SKM-1 (cell line): ENCODE data around the gene MS4A12.
"Not testable (repeated sequence)": the region's sequence is repeated elsewhere in the genome, so short reads cannot be mapped to it uniquely, and the experiment has no call there.

Source experiments
- DNase-seq: peaks from one replicate; lab custom pipeline; 2025; ENCODE audit not compliant: unreplicated experiment; lab: John Stamatoyannopoulos, UW

The MS4A12 gene, protein sequence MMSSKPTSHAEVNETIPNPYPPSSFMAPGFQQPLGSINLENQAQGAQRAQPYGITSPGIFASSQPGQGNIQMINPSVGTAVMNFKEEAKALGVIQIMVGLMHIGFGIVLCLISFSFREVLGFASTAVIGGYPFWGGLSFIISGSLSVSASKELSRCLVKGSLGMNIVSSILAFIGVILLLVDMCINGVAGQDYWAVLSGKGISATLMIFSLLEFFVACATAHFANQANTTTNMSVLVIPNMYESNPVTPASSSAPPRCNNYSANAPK

GRCh38 chr11:60492488-60493009 lies at the start of gene MS4A12:
TSS of gene MS4A12 (plus strand) at chr11:60492778. CDS start at chr11:60497319, 4,541 bp downstream.
- no peak for DNase-seq

- DNase-seq = no peak
Measured at GRCh38 chr11:60447070-60447469, 45.5 kb upstream of the MS4A12 start.

GRCh38 chr11:60447846-60448245 lies 44.7 kb upstream of the MS4A12 start:
- no peak for DNase-seq

DNA sequence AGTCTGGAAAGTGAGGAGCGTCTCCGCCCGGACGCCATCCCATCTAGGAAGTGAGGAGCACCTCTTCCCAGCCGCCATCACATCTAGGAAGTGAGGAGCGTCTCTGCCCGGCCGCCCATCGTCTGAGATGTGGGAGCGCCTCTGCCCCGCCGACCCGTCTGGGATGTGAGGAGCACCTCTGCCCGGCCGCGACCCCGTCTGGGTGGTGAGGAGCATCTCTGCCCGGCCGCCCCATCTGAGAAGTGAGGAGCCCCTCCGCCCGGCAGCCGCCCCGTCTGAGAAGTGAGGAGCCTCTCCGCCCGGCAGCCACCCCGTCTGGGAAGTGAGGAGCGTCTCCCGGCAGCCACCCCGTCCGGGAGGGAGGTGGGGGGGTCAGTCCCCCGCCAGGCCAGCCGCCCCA lies 41.4 kb upstream of the MS4A12 start:
- not testable (repeated sequence) for DNase-seq

DNA sequence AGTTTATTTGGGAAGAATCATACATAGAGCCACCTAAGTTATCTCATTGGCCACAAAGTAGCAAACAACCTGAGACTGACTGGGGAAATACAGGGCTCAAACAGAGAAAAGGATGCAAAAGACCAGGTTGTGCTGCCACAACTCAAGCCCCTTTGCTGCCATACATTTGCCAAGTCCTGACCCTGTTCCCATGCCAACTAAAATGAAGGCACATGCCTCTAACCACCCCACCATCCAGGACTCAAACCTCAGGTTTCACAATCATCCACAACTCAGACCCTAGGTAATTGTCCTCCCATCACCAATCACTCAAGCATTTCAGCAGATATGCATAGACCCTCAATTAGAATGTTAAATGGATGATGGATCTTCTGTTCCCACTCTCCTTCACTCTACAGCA lies 38.4 kb upstream of the MS4A12 start:
- DNase-seq = no peak

DNA sequence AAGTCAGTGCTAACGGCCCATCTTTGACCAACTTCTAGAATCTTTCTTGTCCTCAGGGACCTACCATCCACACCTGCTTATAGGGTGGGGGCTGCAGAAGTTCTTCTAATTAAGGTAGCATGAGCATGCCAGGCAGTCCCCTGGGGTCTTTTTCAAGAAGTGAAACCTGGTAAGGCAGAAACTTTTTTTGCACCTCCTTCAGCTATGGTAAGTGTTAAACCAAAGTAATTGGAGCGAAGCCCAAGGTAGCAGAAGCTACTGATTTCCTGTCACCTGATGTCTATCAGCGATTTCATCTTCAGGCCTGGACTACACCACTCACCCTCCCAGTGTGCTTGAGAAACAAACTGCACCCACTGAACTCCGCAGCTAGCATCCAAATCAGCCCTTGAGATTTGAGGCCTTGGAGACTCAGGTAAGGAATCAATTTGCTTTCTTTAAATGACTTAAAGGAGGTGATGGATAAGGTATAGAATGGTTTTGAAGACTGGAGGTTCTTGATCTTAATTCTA lies 37.0 kb upstream of the MS4A12 start, which contains the start of gene MS4A1:
MS4A1 (plus strand) TSS at position 317 of the 512 bp plus-strand sequence. CDS start 6,528 bp downstream, outside the sequence.
- no peak for DNase-seq

DNA sequence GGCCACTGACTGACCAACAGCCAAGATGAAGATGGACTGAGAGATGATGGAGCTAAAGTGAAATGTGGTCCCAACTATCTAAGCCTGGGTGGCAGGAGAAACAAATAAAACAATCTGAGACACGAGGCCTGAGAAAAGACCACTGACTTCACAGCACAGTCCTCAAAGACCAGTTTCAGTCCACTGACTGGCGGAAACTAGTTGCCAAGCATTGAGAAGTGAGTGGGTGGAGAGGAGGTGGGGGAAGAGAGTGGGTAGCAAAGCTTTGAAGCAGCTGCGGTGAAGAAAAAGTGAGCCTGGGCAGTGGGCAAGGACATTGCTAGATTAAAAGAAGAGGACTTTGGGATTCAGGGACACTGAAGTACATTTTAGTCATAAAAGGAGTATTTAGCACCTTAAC lies 35.0 kb upstream of the MS4A12 start:
- DNase-seq = no peak

DNA sequence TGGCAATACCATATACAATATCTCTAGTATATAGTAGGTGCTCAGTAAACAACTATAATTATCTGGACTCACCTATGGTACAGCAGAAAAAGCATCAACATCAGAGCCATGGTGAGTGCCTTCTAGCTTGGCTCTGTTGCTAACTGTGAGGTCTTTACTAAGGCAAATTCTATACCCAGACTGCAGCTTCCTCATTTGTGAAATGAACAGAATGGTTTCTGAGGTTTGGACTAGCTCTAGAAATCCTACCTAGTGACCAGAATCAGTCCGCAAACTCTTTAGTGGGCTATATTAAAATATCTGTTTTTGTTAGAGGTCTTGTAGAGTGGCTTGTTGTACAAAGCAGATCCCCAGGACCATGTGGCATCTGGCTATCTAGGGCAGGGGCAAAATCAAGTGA lies 33.2 kb upstream of the MS4A12 start:
- no peak for DNase-seq

- no peak for DNase-seq
Measured at GRCh38 chr11:60468829-60469228, 23.7 kb upstream of the MS4A12 start.

GRCh38 chr11:60469723-60470122 lies 22.9 kb upstream of the MS4A12 start:
- DNase-seq = no peak

GRCh38 chr11:60477035-60477445 lies 15.5 kb upstream of the MS4A12 start:
- DNase-seq = no peak

GRCh38 chr11:60482361-60482760 lies 10.2 kb upstream of the MS4A12 start:
- peak; percentile 57 for DNase-seq

DNA sequence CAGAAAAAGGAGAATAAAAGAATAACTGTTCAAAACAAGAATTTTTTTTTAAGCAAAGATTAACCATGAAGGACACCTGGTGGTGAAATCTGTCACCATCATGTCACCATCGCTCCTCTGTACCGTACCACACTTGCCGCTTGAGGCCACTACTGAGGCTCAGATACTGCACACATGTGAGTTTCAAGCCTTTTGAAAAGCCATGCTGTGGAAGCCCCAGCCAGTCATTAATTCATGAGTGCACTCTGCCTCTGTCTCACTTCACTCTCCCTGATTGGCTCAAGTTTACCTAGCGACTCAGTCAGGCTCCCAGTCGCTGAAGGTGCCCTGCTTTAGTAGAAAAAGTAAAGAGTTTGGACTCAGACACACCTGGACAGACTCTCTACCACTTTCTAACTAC lies 6.6 kb upstream of the MS4A12 start:
- no peak for DNase-seq

- DNase-seq = no peak
Measured at GRCh38 chr11:60493454-60493853, 876 bp downstream of the MS4A12 start.

- no peak for DNase-seq
Measured at GRCh38 chr11:60498399-60498798, 5.8 kb downstream of the MS4A12 start.

GRCh38 chr11:60498853-60499252 lies 6.3 kb downstream of the MS4A12 start:
- DNase-seq = no peak

- no peak for DNase-seq
Measured at GRCh38 chr11:60500276-60500910, 7.8 kb downstream of the MS4A12 start.

GRCh38 chr11:60502221-60502775 lies 9.7 kb downstream of the MS4A12 start:
- no peak for DNase-seq

DNA sequence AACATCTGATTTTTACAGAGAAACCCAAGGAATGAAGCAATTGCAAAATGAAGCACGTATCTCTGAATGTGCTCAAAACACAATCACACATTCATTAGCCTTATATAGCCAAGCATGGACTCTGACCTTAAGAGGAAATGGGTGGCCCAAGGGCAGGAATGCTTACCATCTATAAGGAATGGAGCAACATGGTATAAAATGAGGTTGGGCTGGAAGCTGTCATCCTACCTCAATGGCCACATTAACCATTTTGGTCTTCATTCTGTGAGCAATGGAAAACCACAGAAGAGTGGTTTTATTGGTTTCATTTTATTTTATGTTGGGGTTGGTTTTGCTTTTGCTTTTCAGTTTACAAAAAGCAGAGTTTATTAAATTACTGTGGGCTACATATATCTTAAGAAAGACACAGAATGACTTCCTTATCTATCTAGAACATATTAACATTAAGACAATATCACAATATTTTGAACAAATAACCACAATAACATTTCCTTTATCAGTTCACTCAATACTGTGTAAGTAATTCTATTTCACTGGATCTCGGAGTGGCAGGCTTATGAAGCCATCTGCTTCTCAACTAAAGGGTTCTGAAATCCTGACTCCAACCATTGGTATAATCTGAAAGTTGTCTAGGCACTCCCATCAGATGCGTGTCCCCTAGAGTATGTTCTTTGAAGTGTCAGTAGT lies 11.8 kb downstream of the MS4A12 start:
- DNase-seq = no peak

- not testable (repeated sequence) for DNase-seq
Measured at GRCh38 chr11:60509609-60510008, 17.0 kb downstream of the MS4A12 start.

DNA sequence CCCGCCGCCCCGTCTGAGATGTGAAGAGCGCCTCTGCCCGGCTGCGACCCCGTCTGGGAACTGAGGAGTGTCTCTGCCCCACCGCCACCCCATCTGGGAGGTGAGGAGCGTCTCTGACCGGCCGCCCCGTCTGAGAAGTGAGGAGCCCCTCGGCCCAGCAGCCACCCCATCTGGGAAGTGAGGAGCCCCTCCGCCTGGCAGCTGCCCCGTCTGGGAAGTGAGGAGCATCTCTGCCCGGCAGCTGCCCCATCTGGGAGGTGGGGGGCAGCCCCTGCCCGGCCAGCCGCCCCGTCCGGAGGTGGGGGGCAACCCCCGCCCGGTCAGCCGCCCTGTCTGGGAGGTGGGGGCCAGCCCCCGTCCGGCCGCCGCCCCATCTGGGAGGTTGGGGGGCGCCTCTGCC lies 17.6 kb downstream of the MS4A12 start:
- not testable (repeated sequence) for DNase-seq
